HCT116 (cell line): ENCODE data around the gene RGS12. TPM values are rescaled to one million over a fixed set of nuclear protein-coding genes. Genes with fewer than 3 reads are reported as not detected.
A peak's percentile ranks its signal among the peaks of the same experiment; 100 is the strongest.

Source experiments
- ATAC-seq: fragments of 200-7000 bp; cut with Tn5 transposase; 2 replicates; pipeline ENCODE4 v1.9.1; 2020; ENCODE audit warnings: mild to moderate bottlenecking, moderate library complexity
- BruUV-seq: library from RNA; stranded (reverse); fragments of 400-500 nt; replicated peaks from 2 replicates; lab custom pipeline; 2021; lab: Mats Ljungman, UMichigan
- CTCF ChIA-PET: fragments of 300-600 bp; sonication (Branson Sonifier 250); formaldehyde crosslinking; loops from one replicate; lab custom pipeline; 2021; ENCODE audit warnings: antibody characterized with exemption; lab: Charles Lee
- POLR2A ChIA-PET: fragments of 300-600, 350-600 bp; sonication (Branson Sonifier 250); formaldehyde crosslinking; loops from one replicate; lab custom pipeline; 2021; ENCODE audit warnings: antibody characterized with exemption; lab: Charles Lee
- RAD21 ChIA-PET, 2 experiments: fragments of 300-600 bp; sonication (Branson Sonifier 250); formaldehyde crosslinking; loops; one replicate each; lab custom pipeline; 2023; ENCODE audit warnings: low total read pairs in 2 of 2; ENCODE audit not compliant: uncharacterized antibody in 2 of 2, unreplicated experiment in 2 of 2, low non-redundant PET in 1 of 2; lab: Charles Lee
- DNase-seq: peaks from one replicate; pipeline ENCODE4 v3.0.0-alpha.2; 2010; ENCODE audit warnings: low read depth, low spot score
- H2AFZ ChIP-seq: fragments of 200-600 bp; shearing (Covaris generic), sonication (generic); 2 replicates; pipeline ENCODE4 v1.6.1; 2017; ENCODE audit warnings: low read depth, mixed run types, mixed read lengths, antibody characterized with exemption, low read length; ENCODE audit not compliant: poor library complexity, severe bottlenecking
- H3K27ac ChIP-seq: 2 replicates; pipeline ENCODE4 v1.5.1; 2012; ENCODE audit warnings: low read depth, low read length
- H3K27me3 ChIP-seq: fragments of 200-600 bp; sonication (generic); 2 replicates; pipeline ENCODE4 v1.6.1; 2016; ENCODE audit warnings: mixed run types, low read length, mixed read lengths; ENCODE audit not compliant: insufficient read depth
- H3K36me3 ChIP-seq, 2 experiments: fragments of 200-500 bp in 1 of 2; fragments of 200-600 bp in 1 of 2; sonication (Bioruptor generic) in 1 of 2; sonication (generic) in 1 of 2; 2 replicates each; pipeline versions ENCODE4 v1.5.1 to v1.6.1; 2014 to 2016; ENCODE audit warnings: low read length in 2 of 2, inconsistent platforms in 1 of 2, mixed read lengths in 1 of 2, mixed run types in 1 of 2; ENCODE audit not compliant: insufficient read depth in 2 of 2, control insufficient read depth in 1 of 2
- H3K4me1 ChIP-seq, 2 experiments: fragments of 200-600 bp in 1 of 2; sonication (generic) in 1 of 2; 2 replicates each; pipeline versions ENCODE4 v1.5.1 to v1.6.1; 2012 to 2017; ENCODE audit warnings: low read length in 2 of 2, inconsistent platforms in 1 of 2, mild to moderate bottlenecking in 1 of 2, mixed read lengths in 1 of 2, mixed run types in 1 of 2, moderate library complexity in 1 of 2; ENCODE audit not compliant: insufficient read depth in 2 of 2, control insufficient read depth in 1 of 2
- H3K4me2 ChIP-seq: fragments of 200-600 bp; sonication (generic); 2 replicates; pipeline ENCODE4 v1.6.1; 2017; ENCODE audit warnings: mixed run types, low read length, mixed read lengths
- H3K4me3 ChIP-seq, 2 experiments: fragments of 200-600 bp in 1 of 2; sonication (generic) in 1 of 2; replicated peaks in 1 of 2; 2 replicates each; pipeline ENCODE4 v1.5.1; 2011 to 2016; ENCODE audit warnings: low read length in 2 of 2, control low read depth in 1 of 2, low read depth in 1 of 2, mild to moderate bottlenecking in 1 of 2, mixed read lengths in 1 of 2, mixed run types in 1 of 2
- H3K79me2 ChIP-seq: fragments of 200-600 bp; sonication (generic); 2 replicates; pipeline ENCODE4 v1.6.1; 2017; ENCODE audit warnings: mild to moderate bottlenecking, mixed run types, low read length, moderate library complexity, mixed read lengths; ENCODE audit not compliant: insufficient read depth
- H3K9ac ChIP-seq: fragments of 200-600 bp; sonication (generic); 2 replicates; pipeline ENCODE4 v1.6.1; 2016; ENCODE audit warnings: low read length, mixed read lengths
- H3K9me2 ChIP-seq: fragments of 200-600 bp; sonication (generic), shearing (Covaris generic); 2 replicates; pipeline ENCODE4 v1.6.1; 2017; ENCODE audit warnings: mixed run types, mild to moderate bottlenecking, moderate library complexity; ENCODE audit not compliant: insufficient read depth
- H3K9me3 ChIP-seq, 2 experiments: fragments of 200-500 bp in 1 of 2; fragments of 200-600 bp in 1 of 2; sonication (Bioruptor generic) in 1 of 2; sonication (generic) in 1 of 2; 2 replicates each; pipeline ENCODE4 v1.6.1; 2014 to 2017; ENCODE audit warnings: low read length in 2 of 2, mixed read lengths in 2 of 2, inconsistent platforms in 1 of 2, low read depth in 1 of 2, mild to moderate bottlenecking in 1 of 2, mixed run types in 1 of 2, moderate library complexity in 1 of 2; ENCODE audit not compliant: control insufficient read depth in 1 of 2, insufficient read depth in 1 of 2
- H4K20me1 ChIP-seq: fragments of 200-600 bp; sonication (generic), shearing (Covaris generic); 2 replicates; pipeline ENCODE4 v1.6.1; 2017; ENCODE audit warnings: mixed run types, mild to moderate bottlenecking, moderate library complexity; ENCODE audit not compliant: insufficient read depth
- EGR1 ChIP-seq: IDR thresholded peaks from 2 replicates; pipeline ENCODE4 v1.6.1; 2012; ENCODE audit warnings: low read depth
- ELF1 ChIP-seq: IDR thresholded peaks from 2 replicates; pipeline ENCODE4 v1.6.1; 2012; ENCODE audit warnings: low read depth, borderline replicate concordance
- FOSL1 ChIP-seq: IDR thresholded peaks from 2 replicates; pipeline ENCODE4 v1.6.1; 2012; ENCODE audit warnings: low read depth
- JUND ChIP-seq: IDR thresholded peaks from 2 replicates; pipeline ENCODE4 v1.6.1; 2012
- SP1 ChIP-seq: IDR thresholded peaks from 2 replicates; pipeline ENCODE4 v1.6.1; 2012; ENCODE audit warnings: low read depth
- SRF ChIP-seq: IDR thresholded peaks from 2 replicates; pipeline ENCODE4 v1.6.1; 2012; ENCODE audit warnings: low read depth
- YY1 ChIP-seq: IDR thresholded peaks from 2 replicates; pipeline ENCODE4 v1.6.1; 2011; ENCODE audit warnings: low read length, low read depth, moderate library complexity, mild to moderate bottlenecking; ENCODE audit not compliant: insufficient replicate concordance; ENCODE audit errors: extremely low read depth
- ZNF274 ChIP-seq: fragments of 200-500 bp; sonication (Bioruptor generic); IDR thresholded peaks from 2 replicates; pipeline ENCODE4 v1.6.1; 2014; ENCODE audit warnings: mild to moderate bottlenecking, low read depth, low read length, inconsistent platforms
- intact Hi-C: fragments of 100-400 bp; cut with micrococcal nuclease; formaldehyde crosslinking; loops from 2 replicates; pipeline ENCODE4 v1.10.0; 2022
- total RNA-seq: library from RNA; stranded (reverse); gene quantifications from one replicate; pipeline ENCODE4 v1.2.1, GENCODE V29; 2021; ENCODE audit not compliant: unreplicated experiment
- TF ChIP-seq, protein P1 (sequence below): IDR thresholded peaks from 2 replicates; pipeline ENCODE4 v1.6.1; 2012
- TF ChIP-seq, protein P2 (sequence below): IDR thresholded peaks from 2 replicates; pipeline ENCODE4 v1.6.1; 2011; ENCODE audit warnings: mild to moderate bottlenecking, low read length, moderate library complexity; ENCODE audit not compliant: insufficient replicate concordance; ENCODE audit errors: extremely low read depth

RGS12 gene
- total RNA-seq, 1 experiment from 2014 or later, result 22.2 TPM

DNA sequence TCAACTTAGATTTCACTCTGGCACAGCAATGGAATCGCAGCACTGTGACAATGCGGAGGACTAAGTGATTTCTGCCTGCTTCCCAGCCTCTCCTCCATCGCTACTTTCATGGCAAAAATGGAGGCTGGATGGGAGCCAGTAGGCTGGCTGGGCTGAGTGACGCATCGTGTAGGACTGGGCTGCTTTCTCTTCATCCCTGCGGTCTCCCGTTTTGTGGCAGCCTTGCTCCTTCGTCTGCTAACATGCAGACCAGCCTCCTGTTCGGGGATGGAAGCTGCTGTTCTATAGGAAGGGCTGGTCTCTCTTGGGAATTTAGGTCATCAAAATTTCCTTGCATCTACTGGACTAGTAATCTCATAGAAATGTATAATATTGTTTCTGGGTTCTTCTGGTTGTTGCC is 15.8 kb upstream of the RGS12 start:
- BruUV-seq, result no TSS peak
- no peak overlapping the region for H3K4me2 ChIP-seq
- H3K27ac ChIP-seq, result no peak overlapping the region
- no peaks in the 10 kb centered on the region for H3K36me3 ChIP-seq
- TF ChIP-seq, protein P1, sequence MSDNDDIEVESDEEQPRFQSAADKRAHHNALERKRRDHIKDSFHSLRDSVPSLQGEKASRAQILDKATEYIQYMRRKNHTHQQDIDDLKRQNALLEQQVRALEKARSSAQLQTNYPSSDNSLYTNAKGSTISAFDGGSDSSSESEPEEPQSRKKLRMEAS, result no peak
- TF ChIP-seq YY1, result no peak
- no peak for TF ChIP-seq ELF1
- TF ChIP-seq EGR1, result no peak
- no peak for TF ChIP-seq FOSL1
- no peak for TF ChIP-seq SP1
- TF ChIP-seq, protein P2, sequence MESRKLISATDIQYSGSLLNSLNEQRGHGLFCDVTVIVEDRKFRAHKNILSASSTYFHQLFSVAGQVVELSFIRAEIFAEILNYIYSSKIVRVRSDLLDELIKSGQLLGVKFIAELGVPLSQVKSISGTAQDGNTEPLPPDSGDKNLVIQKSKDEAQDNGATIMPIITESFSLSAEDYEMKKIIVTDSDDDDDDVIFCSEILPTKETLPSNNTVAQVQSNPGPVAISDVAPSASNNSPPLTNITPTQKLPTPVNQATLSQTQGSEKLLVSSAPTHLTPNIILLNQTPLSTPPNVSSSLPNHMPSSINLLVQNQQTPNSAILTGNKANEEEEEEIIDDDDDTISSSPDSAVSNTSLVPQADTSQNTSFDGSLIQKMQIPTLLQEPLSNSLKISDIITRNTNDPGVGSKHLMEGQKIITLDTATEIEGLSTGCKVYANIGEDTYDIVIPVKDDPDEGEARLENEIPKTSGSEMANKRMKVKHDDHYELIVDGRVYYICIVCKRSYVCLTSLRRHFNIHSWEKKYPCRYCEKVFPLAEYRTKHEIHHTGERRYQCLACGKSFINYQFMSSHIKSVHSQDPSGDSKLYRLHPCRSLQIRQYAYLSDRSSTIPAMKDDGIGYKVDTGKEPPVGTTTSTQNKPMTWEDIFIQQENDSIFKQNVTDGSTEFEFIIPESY, result no peak
- no peak for TF ChIP-seq SRF
- TF ChIP-seq JUND, result no peak
- no peak for TF ChIP-seq ZNF274
- intact Hi-C loops, result no loop called here
- no peaks in the 10 kb centered on the region for H3K9me2 ChIP-seq
- H3K4me1 ChIP-seq, result no peaks in the 10 kb centered on the region
- H4K20me1 ChIP-seq, result no peaks in the 10 kb centered on the region
- ChIA-PET RAD21 (no interaction called here), CTCF (no interaction called here), POLR2A (no interaction called here)
- no peak for ATAC-seq
- H3K79me2 ChIP-seq, result no peaks in the 10 kb centered on the region
- peak overlapping the region; percentile 6 for H2AFZ ChIP-seq
- DNase-seq, result no peak
- H3K4me3 ChIP-seq, result no peak overlapping the region
- no peaks in the 10 kb centered on the region for H3K9me3 ChIP-seq
- 0 out of 2 replicates have a peak, but pooled peaks cover 2% of the 10 kb centered on the region for H3K27me3 ChIP-seq
- no peak overlapping the region for H3K9ac ChIP-seq
